Activated CD4-positive, alpha-beta T cell treated with anti-CD3 and anti-CD28 coated beads, Interleukin-2, amount 10 ng/mL, durations not matched to agents 24 days and 14 days (primary cell): ENCODE results near the gene INPP5A. TPM values are rescaled to one million over a fixed set of nuclear protein-coding genes. Genes with fewer than 3 reads are reported as not detected.
"Not testable (repeated sequence)": the region's sequence is repeated elsewhere in the genome, so short reads cannot be mapped to it uniquely, and the experiment has no call there.

Experiments used
- DNase-seq: peaks from one replicate; pipeline ENCODE4 v3.0.0; 2022
- H3K27ac Mint-ChIP-seq: one replicate; pipeline ENCODE4 v1.8.0; 2022; ENCODE audit warnings: mild to moderate bottlenecking, mixed read lengths
- H3K27me3 Mint-ChIP-seq: one replicate; pipeline ENCODE4 v1.8.0; 2022; ENCODE audit warnings: mixed read lengths
- H3K36me3 Mint-ChIP-seq: one replicate; pipeline ENCODE4 v1.8.0; 2022; ENCODE audit warnings: low read depth, mild to moderate bottlenecking, mixed read lengths
- H3K4me1 Mint-ChIP-seq: one replicate; pipeline ENCODE4 v1.8.0; 2021; ENCODE audit warnings: mixed read lengths
- H3K4me3 Mint-ChIP-seq: one replicate; pipeline ENCODE4 v1.8.0; 2022; ENCODE audit warnings: mild to moderate bottlenecking, moderate library complexity, mixed read lengths
- H3K9me3 Mint-ChIP-seq: one replicate; pipeline ENCODE4 v1.8.0; 2021; ENCODE audit warnings: mixed read lengths
- intact Hi-C: fragments of 100-400 bp; cut with micrococcal nuclease; formaldehyde crosslinking; loops from one replicate; pipeline ENCODE4 v1.15.1; 2023
- total RNA-seq: library from RNA; stranded (reverse); gene quantifications from 2 replicates; pipeline ENCODE4 v1.2.3, GENCODE V29; 2022

INPP5A gene
- total RNA-seq, 1 donor from 2014 or later, result 10.3 TPM

GRCh38 chr10:132497861-132498561, 39.6 kb upstream of the INPP5A start:
- intact Hi-C loops, result no loop called here
- Mint-ChIP-seq H3K9me3 (no peaks in the 10 kb centered on the region), H3K4me3 (no peak overlapping the region), H3K27me3 (peaks cover 8% of the 10 kb centered on the region), H3K4me1 (no peaks in the 10 kb centered on the region), H3K36me3 (no peaks in the 10 kb centered on the region), H3K27ac (no peak overlapping the region)
- no peak for DNase-seq

GRCh38 chr10:132498562-132499366, 38.8 kb upstream of the INPP5A start:
- Mint-ChIP-seq H3K27me3 (peaks cover 8% of the 10 kb centered on the region), H3K4me1 (no peaks in the 10 kb centered on the region), H3K27ac (no peak overlapping the region), H3K36me3 (no peaks in the 10 kb centered on the region), H3K4me3 (no peak overlapping the region), H3K9me3 (no peaks in the 10 kb centered on the region)
- intact Hi-C loops, result no loop called here
- no peak for DNase-seq

- Mint-ChIP-seq H3K4me1 (no peaks in the 10 kb centered on the region), H3K27me3 (peaks cover 8% of the 10 kb centered on the region), H3K27ac (no peak overlapping the region), H3K36me3 (no peaks in the 10 kb centered on the region), H3K9me3 (no peaks in the 10 kb centered on the region), H3K4me3 (no peak overlapping the region)
- no peak for DNase-seq
- intact Hi-C loops, result no loop called here
Observed at GRCh38 chr10:132499367-132499685, 38.3 kb upstream of the INPP5A start.

GRCh38 chr10:132500781-132501415, 36.7 kb upstream of the INPP5A start:
- Mint-ChIP-seq H3K27ac (no peak overlapping the region), H3K4me3 (no peak overlapping the region), H3K9me3 (no peaks in the 10 kb centered on the region), H3K4me1 (no peaks in the 10 kb centered on the region), H3K27me3 (peaks cover 8% of the 10 kb centered on the region), H3K36me3 (no peaks in the 10 kb centered on the region)
- DNase-seq, result no peak
- intact Hi-C loops, result no loop called here

GRCh38 chr10:132502544-132503300, 34.9 kb upstream of the INPP5A start:
- Mint-ChIP-seq H3K36me3 (no peaks in the 10 kb centered on the region), H3K9me3 (no peaks in the 10 kb centered on the region), H3K4me3 (no peak overlapping the region), H3K4me1 (no peaks in the 10 kb centered on the region), H3K27me3 (peaks cover 6% of the 10 kb centered on the region), H3K27ac (no peak overlapping the region)
- intact Hi-C loops, result no loop called here
- DNase-seq, result no peak

GRCh38 chr10:132503581-132504421, 33.8 kb upstream of the INPP5A start:
- no peaks in the 10 kb centered on the region for H3K4me1 Mint-ChIP-seq
- H3K36me3 Mint-ChIP-seq, result no peaks in the 10 kb centered on the region
- no peak overlapping the region for H3K4me3 Mint-ChIP-seq
- DNase-seq, result no peak
- intact Hi-C loops, result no loop called here
- peaks cover 6% of the 10 kb centered on the region for H3K27me3 Mint-ChIP-seq
- no peaks in the 10 kb centered on the region for H3K9me3 Mint-ChIP-seq
- no peak overlapping the region for H3K27ac Mint-ChIP-seq

GRCh38 chr10:132504501-132505272, 32.9 kb upstream of the INPP5A start:
- H3K36me3 Mint-ChIP-seq, result no peaks in the 10 kb centered on the region
- DNase-seq, result no peak
- H3K27ac Mint-ChIP-seq, result no peak overlapping the region
- no peaks in the 10 kb centered on the region for H3K4me1 Mint-ChIP-seq
- no peaks in the 10 kb centered on the region for H3K9me3 Mint-ChIP-seq
- intact Hi-C loops, result no loop called here
- no peak overlapping the region for H3K4me3 Mint-ChIP-seq
- peaks cover 6% of the 10 kb centered on the region for H3K27me3 Mint-ChIP-seq

GRCh38 chr10:132505546-132505945, 32.0 kb upstream of the INPP5A start:
- DNase-seq, H3K4me1 Mint-ChIP-seq, H3K9me3 Mint-ChIP-seq, H3K27ac Mint-ChIP-seq, H3K36me3 Mint-ChIP-seq, intact Hi-C loops, H3K27me3 Mint-ChIP-seq, H3K4me3 Mint-ChIP-seq: not testable (repeated sequence)

GRCh38 chr10:132506711-132507408, 30.7 kb upstream of the INPP5A start:
- no peaks in the 10 kb centered on the region for H3K27me3 Mint-ChIP-seq
- H3K4me1 Mint-ChIP-seq, result no peaks in the 10 kb centered on the region
- no peak overlapping the region for H3K27ac Mint-ChIP-seq
- no peaks in the 10 kb centered on the region for H3K9me3 Mint-ChIP-seq
- DNase-seq, result no peak
- intact Hi-C loops, result no loop called here
- no peaks in the 10 kb centered on the region for H3K36me3 Mint-ChIP-seq
- no peak overlapping the region for H3K4me3 Mint-ChIP-seq

GRCh38 chr10:132507409-132507955, 30.1 kb upstream of the INPP5A start:
- intact Hi-C loops, result no loop called here

GRCh38 chr10:132507956-132508490, 29.6 kb upstream of the INPP5A start:
- intact Hi-C loops, result no loop called here
- peaks cover 4% of the 10 kb centered on the region for H3K27me3 Mint-ChIP-seq
- H3K4me1 Mint-ChIP-seq, result no peaks in the 10 kb centered on the region
- H3K27ac Mint-ChIP-seq, result no peak overlapping the region
- DNase-seq, result no peak
- no peaks in the 10 kb centered on the region for H3K36me3 Mint-ChIP-seq
- H3K9me3 Mint-ChIP-seq, result no peaks in the 10 kb centered on the region
- no peak overlapping the region for H3K4me3 Mint-ChIP-seq

More at GRCh38 chr10:132507409-132507955, 30.1 kb upstream of the INPP5A start:
- DNase-seq, result no peak
- H3K36me3 Mint-ChIP-seq, result no peaks in the 10 kb centered on the region
- no peak overlapping the region for H3K27ac Mint-ChIP-seq
- H3K4me1 Mint-ChIP-seq, result no peaks in the 10 kb centered on the region
- no peaks in the 10 kb centered on the region for H3K9me3 Mint-ChIP-seq
- no peak overlapping the region for H3K4me3 Mint-ChIP-seq
- H3K27me3 Mint-ChIP-seq, result peaks cover under 1% of the 10 kb centered on the region
